Activated CD4-positive, alpha-beta T cell treated with anti-CD3 and anti-CD28 coated beads, Interleukin-2, amount 50 U/mL, for 16 hours (primary cell): ENCODE results near the gene ZNF609.

Source experiments
- DNase-seq: peaks from one replicate; pipeline ENCODE4 v3.0.0-alpha.2; 2020

ZNF609 gene

GRCh38 chr15:64503640-64504039, 43.3 kb downstream of the ZNF609 start:
- DNase-seq = no peak

GRCh38 chr15:64507293-64507802, 47.0 kb downstream of the ZNF609 start:
- peak; percentile 32 for DNase-seq

DNA sequence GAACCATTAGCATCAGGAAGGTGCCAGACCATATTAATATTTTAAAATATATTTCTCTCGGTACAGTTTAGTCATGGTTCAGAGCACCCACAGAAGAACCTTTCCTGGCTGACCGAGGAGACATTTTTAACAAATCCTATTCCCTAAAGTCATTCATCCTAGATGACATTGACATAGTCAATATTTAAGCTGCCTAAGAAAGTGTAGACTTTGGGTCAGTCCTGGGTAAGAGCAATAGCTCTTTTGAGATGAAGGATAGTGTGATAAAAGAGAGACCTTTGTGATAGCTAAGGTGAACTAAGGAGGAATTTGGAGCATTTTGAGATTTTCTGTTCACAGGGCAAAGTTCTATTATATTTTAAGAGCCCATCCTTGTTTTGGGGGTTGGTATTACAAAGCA, 47.5 kb downstream of the ZNF609 start:
- DNase-seq = no peak

DNA sequence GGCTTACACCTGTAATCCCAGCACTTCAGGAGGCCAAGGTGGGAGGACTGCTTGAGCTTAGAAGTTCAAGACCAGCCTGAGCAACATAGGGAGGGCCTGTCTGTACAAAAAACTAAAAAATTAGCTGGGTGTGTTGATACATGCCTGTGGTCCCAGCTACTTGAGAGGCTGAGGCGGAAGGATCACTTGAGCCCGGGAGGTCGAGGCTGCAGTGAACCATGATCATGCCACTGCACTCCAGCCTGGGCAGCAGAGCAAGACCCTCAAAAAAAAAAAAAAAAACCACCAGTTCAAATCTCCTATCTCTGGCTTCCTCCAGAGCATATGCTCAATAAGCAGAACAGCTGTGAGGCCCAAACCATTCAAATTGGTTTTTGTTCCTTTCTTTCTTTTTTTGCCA, 53.4 kb downstream of the ZNF609 start:
- no peak for DNase-seq

GRCh38 chr15:64515196-64515595, 54.8 kb downstream of the ZNF609 start:
- no peak for DNase-seq

GRCh38 chr15:64515825-64516224, 55.4 kb downstream of the ZNF609 start:
- no peak for DNase-seq

GRCh38 chr15:64519897-64520296, 59.5 kb downstream of the ZNF609 start:
- DNase-seq = no peak

DNA sequence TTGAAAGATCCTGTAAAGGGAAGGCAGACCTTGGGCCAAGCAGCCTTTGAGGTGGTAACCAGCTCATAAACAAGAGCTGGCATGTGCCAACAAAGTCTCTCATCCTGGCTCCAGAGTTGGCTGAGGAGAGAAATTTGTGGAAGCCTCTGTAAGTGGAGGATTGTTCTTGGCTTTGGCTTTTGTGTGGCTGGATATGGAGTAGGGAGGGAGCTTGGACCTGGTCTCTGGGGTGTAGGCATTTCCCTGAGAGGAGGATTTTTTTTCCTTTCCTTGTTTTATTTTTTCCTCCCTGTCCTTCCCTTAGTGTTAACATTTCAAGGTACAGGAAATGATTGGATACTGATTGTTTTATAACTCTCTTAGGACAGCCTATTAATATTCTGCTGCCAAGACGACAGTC, 60.8 kb downstream of the ZNF609 start:
- no peak for DNase-seq

DNA sequence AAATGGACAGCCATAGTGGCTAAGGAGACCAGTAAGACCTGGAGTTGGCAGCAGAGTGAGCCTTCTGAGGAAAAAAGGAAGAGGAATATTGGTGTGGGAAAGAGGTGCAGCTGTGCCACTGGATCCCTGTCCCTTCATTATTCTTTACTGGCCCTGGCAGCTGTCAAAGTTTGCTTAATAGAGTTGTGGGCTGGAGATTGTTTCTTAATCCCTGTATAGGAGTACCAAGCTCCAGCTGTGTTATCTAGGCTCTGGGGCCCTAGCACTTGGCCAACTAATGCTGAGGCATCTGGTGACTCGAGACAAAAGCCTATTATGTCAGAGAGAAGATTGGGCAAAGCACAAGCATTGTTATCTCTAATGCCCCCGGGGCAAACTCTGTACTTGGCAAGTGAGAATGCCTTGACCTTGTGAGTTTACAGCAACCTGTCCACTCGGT, 61.4 kb downstream of the ZNF609 start:
- DNase-seq = no peak

DNA sequence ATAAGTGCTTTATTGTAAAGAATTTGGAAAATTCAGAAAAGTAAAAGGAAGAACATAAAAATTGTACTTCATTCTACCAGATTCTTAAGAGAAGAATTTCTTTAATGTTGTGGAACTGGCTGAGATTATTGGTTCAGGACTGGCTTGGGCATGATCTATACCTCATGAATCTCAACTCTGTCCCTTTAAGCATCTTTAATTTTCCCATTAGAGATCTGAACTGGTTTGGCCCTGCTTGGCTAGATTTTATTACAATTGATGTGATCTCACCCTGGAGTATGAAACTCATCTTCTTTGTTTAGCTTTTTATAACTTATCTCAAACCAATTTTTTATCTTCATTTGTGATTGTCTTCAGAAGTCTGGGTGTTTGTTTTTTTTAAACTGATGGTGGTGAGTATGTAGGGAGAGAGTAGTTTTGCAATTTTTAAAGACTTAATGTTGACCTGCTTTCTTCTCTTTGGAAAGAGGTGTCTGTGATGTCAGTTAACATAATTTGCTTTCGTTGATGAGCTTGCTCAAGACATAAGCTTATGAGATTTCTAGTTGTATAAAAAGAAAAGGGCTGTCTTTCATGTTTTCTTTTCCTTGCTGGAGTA, 61.9 kb downstream of the ZNF609 start:
- no peak for DNase-seq

- no peak for DNase-seq
Measured at GRCh38 chr15:64523240-64523639, 62.9 kb downstream of the ZNF609 start.

GRCh38 chr15:64524778-64525177, 64.4 kb downstream of the ZNF609 start:
- no peak for DNase-seq

DNA sequence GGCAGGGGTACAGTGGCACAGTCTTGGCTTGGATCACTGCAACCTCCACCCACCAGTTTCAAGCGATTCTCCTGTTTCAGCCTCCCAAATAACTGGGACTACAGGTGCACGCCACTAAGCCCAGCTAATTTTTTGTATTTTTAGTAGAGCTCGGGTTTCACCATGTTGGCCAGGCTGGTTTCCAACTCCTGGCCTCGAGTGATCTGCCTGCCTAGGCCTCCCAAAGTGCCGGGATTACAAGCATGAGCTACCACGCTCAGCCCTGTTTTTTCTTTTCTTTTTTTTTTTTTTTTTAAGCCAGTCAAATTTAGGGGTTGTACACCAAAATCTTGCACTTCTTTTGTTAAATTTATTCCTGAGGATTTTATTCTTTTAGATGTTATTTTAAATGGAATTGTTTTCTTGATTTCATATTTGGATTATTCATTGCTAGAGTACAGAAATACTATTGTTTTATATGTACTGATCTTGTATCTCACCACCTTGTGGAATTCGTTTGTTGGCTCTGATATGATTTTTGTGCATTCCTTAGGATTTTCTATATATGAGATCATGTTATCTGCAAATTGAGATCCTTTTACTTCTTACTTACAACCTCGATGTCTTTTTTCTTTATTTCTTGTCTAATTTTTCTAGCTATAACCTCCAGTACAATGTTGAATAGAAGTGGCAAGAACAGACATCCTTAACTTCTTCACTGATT, 65.6 kb downstream of the ZNF609 start:
- no peak for DNase-seq

GRCh38 chr15:64527263-64527984, 67.0 kb downstream of the ZNF609 start:
- DNase-seq = no peak

DNA sequence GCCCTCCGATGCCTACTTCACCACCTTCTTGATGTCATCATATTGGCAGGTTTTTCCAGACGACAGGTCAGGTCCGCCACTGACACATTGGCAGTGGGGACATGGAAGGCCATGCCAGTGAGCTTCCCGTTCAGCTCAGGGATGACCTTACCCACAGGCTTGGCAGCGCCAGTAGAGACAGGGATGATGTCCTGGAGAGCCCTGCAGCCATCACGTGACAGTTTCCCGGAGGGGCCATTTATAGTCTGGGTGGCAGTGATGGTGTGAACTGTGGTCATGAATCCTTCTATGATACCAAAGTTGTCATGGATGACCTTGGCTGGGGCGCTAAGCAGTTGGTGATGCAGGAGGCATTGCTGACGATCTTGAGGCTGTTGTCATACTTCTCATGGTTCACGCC, 68.5 kb downstream of the ZNF609 start:
- no peak for DNase-seq

- no peak for DNase-seq
Measured at GRCh38 chr15:64530472-64530871, 70.1 kb downstream of the ZNF609 start.

DNA sequence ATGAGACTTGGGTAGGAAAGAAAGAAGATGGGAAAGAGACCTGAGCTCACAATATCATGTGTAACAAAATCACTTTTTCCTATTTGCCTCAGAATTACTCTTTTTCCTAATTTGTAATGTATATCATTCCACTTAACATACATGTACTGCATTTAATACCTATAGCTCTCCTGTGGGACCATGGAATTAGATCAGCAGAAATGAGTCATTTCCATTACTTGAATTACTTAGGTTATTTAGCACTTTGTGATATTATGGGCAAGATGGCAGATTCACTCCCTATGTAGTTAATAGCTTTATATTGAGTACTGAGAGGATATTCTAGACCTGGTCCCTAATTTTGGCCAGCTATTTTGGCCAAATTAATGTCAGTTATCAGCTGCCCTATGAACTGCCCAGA, 70.5 kb downstream of the ZNF609 start:
- DNase-seq = no peak

DNA sequence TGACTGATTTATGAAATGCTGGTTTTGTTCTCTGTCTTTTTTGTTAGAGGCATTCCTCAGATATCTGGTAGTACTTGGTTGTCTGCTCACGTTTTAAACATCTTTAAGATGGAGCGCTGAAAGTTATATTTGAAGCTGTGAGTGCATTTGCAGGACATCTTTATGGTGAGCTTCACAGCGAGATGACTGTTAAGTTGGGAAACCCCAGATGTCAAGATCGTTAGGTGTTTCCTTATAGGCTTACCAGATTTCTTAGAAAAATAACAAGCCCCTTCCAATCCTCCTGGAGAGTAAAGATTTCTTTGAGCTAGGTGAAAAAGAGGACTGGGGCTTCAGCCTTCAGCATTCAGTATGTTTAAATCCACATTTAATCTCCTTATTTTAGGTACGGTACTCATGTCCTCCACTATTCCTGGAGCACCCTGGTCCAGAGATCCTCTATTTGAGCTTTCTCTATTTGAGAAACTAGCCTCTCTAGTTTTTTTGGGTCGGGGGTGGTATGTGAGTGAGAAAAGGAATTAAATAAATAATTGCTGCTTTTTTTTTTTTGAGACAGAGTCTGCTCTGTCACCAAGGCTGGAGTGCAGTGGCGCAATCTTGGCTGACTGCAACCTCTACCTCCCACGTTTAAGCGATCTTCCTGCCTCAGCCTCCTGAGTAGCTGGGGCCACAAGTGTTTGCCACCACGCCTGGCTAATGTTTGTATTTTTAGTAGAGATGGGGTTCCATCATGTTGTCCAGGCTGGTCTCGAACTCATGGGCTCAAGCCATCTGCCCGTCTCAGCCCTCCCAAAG, 72.3 kb downstream of the ZNF609 start:
- DNase-seq = peak; percentile 38

DNA sequence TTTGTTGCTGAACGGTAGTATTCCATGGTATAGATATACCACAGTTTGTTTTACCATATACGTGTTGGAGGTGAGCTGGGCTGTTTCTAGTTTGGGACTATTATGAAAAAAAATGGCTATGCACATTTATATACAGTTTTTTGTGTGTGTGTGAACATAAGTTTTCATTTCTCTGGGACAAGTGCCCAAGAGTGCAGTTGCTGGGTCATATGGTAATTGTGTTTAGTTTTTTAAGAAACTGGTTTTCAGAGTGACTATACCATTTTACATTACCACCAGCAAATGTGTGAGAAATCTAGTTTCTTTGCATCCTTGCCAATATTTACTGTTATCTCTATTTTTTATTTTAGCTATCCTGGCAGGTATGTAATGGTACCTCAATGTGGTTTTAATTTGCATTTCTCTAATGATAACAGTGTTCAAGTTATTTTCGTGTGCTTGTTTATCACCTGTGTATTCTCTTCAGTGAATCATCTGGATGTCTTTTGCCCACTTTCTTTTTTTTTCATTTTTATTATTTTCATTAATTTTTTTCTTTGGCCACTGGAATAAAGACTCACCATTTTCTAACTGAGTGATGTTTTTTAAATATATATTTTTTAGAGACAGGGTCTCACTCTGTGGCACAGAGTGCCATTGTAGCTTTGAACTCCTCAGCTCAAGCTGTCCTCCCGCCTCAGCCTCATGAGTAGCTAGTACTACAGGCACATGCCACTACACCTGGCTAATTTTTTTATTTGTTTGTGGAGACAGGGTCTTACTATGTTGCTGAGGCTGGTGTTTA, 75.3 kb downstream of the ZNF609 start:
- no peak for DNase-seq

- DNase-seq = peak; percentile 45
Measured at GRCh38 chr15:64536244-64536836, 76.0 kb downstream of the ZNF609 start.

DNA sequence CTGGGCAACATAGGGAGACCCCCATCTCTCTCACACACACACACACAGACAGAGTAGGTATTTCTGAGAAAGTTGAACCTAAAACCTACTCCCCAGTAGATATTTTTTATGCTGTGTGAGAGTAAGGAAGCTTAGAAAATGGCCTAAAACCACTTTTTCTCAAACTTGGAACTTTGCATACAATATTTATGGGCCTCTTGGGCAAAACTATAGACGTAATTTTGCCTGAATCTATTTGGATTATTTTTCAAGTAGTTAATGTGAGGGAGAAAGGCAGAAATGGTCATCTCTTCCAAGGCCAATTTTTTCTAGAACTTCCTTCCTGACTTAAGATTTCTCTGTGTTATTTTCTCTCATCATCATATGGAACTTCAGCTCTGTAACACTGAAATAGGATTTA, 81.7 kb downstream of the ZNF609 start:
- DNase-seq = no peak

DNA sequence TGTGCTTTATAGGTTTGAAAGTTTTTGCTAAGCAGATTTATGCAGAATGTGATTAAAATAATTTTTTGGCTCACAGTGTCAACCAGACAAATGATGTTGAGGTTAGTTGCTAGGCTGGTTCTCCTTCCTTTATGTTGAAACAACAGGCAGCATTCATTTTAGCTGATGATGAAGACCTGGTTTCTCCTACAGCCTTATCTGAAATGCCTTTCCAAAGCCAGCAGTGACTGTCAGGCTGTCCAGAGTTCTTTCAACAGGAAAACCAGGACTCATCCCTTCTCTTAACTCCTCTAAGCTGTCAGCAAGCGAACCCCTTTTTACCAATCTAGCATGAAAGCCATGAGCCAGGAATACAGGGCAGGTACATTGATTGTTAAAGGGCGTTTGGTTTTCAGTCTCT, 84.1 kb downstream of the ZNF609 start:
- no peak for DNase-seq
